Keratinocyte (primary cell): Measurements from ENCODE around the gene TLL2. TPM values are rescaled to one million over a fixed set of nuclear protein-coding genes. Genes with fewer than 3 reads are reported as not detected.

ENCODE experiments used
- DNase-seq: peaks from one replicate; pipeline ENCODE4 v3.0.0-alpha.2; 2011; ENCODE audit warnings: low read depth, missing footprints, low spot score
- FAIRE-seq: peaks from 2 replicates; lab custom pipeline; 2011; peaks lifted over from hg19 to GRCh38; lab: Jason Lieb, UNC
- H2AFZ ChIP-seq: 2 replicates; pipeline ENCODE4 v1.6.0; 2012; ENCODE audit warnings: low read length, control low read depth, inconsistent platforms; ENCODE audit not compliant: control insufficient read depth
- H3K27ac ChIP-seq: 2 replicates; pipeline ENCODE4 v1.5.1; 2011; ENCODE audit warnings: low read length; ENCODE audit not compliant: control insufficient read depth, insufficient read depth
- H3K27me3 ChIP-seq: 3 replicates; pipeline ENCODE4 v1.6.0; 2011; ENCODE audit warnings: low read length; ENCODE audit not compliant: control insufficient read depth, insufficient read depth; ENCODE audit errors: extremely low read depth
- H3K36me3 ChIP-seq, 2 experiments: 2 replicates in 1 of 2; 3 replicates in 1 of 2; pipeline ENCODE4 v1.5.1; 2011; ENCODE audit warnings: low read length in 2 of 2, mild to moderate bottlenecking in 1 of 2; ENCODE audit not compliant: control insufficient read depth in 2 of 2, insufficient read depth in 2 of 2; ENCODE audit errors: extremely low read depth in 1 of 2
- H3K4me1 ChIP-seq: 3 replicates; pipeline ENCODE4 v1.5.1; 2011; ENCODE audit warnings: low read length; ENCODE audit not compliant: control insufficient read depth, insufficient read depth; ENCODE audit errors: extremely low read depth
- H3K4me2 ChIP-seq: 3 replicates; pipeline ENCODE4 v1.6.0; 2011; ENCODE audit warnings: low read depth, low read length; ENCODE audit not compliant: control insufficient read depth, insufficient read depth; ENCODE audit errors: extremely low read depth
- H3K4me3 ChIP-seq, 3 experiments: fragments of 200-600 bp in 1 of 3; sonication (generic) in 1 of 3; 2 replicates in 2 of 3; 3 replicates in 1 of 3; pipeline ENCODE4 v1.5.1; 2011 to 2016; ENCODE audit warnings: low read length in 3 of 3, mild to moderate bottlenecking in 3 of 3, control low read depth in 2 of 3, inconsistent platforms in 1 of 3, low read depth in 1 of 3, mixed read lengths in 1 of 3, mixed run types in 1 of 3, moderate library complexity in 1 of 3; ENCODE audit not compliant: control insufficient read depth in 2 of 3, insufficient read depth in 2 of 3; ENCODE audit errors: extremely low read depth in 1 of 3
- H3K79me2 ChIP-seq: 2 replicates; pipeline ENCODE4 v1.6.0; 2012; ENCODE audit warnings: low read length; ENCODE audit not compliant: control insufficient read depth, insufficient read depth
- H3K9ac ChIP-seq: 3 replicates; pipeline ENCODE4 v1.6.0; 2011; ENCODE audit warnings: low read length; ENCODE audit not compliant: control insufficient read depth, insufficient read depth; ENCODE audit errors: extremely low read depth
- H3K9me1 ChIP-seq: 3 replicates; pipeline ENCODE4 v1.6.0; 2011; ENCODE audit warnings: low read length; ENCODE audit not compliant: control insufficient read depth, insufficient read depth; ENCODE audit errors: extremely low read depth
- H3K9me3 ChIP-seq: 2 replicates; pipeline ENCODE4 v1.5.1; 2012; ENCODE audit warnings: low read depth, low read length; ENCODE audit not compliant: control insufficient read depth
- H4K20me1 ChIP-seq: 3 replicates; pipeline ENCODE4 v1.6.0; 2011; ENCODE audit warnings: low read length; ENCODE audit not compliant: control insufficient read depth, insufficient read depth; ENCODE audit errors: extremely low read depth
- EZH2 ChIP-seq: IDR thresholded peaks from one replicate; pipeline ENCODE4 v1.6.1; 2012; ENCODE audit warnings: inconsistent platforms, mild to moderate bottlenecking, low read length, moderate library complexity
- dilution Hi-C: fragments of 300-500 bp; cut with MboI; formaldehyde crosslinking; loops from one replicate; pipeline ENCODE4 v1.7.0; 2020; ENCODE audit warnings: low sequenced_read_pairs; ENCODE audit not compliant: extremely low pct_ligation_motif_present
- polyA plus RNA-seq, 5 experiments: library from polyadenylated mRNA; depleted of rRNA in 3 of 5; stranded (reverse) in 3 of 5; stranded (forward) in 1 of 5; unstranded in 1 of 5; fragments of >200 nt; gene quantifications; 1 replicate in 1 of 5; 2 replicates in 3 of 5; 3 replicates in 1 of 5; pipeline versions ENCODE4 v1.2.1 to v1.2.3, GENCODE V29; 2011 to 2012; ENCODE audit warnings: missing spikeins in 2 of 5, low read depth in 1 of 5, low replicate concordance in 1 of 5
- TF ChIP-seq, protein P1 (sequence below), 3 experiments: IDR thresholded peaks in 1 of 3; conservative IDR thresholded peaks in 1 of 3; optimal IDR thresholded peaks in 1 of 3; 2 replicates in 2 of 3; 3 replicates in 1 of 3; pipeline versions ENCODE3 to v1.5.1; 2011; ENCODE audit warnings: low read length in 3 of 3, mild to moderate bottlenecking in 3 of 3, moderate library complexity in 2 of 3, control low read depth in 1 of 3, inconsistent platforms in 1 of 3; ENCODE audit not compliant: insufficient read depth in 2 of 3; ENCODE audit errors: extremely low read depth in 1 of 3

The TLL2 gene
- polyA plus RNA-seq, 1 donor (not counting 4 experiments of a cell fraction or from before 2014, with no cell fraction given), result 0.83 TPM

DNA sequence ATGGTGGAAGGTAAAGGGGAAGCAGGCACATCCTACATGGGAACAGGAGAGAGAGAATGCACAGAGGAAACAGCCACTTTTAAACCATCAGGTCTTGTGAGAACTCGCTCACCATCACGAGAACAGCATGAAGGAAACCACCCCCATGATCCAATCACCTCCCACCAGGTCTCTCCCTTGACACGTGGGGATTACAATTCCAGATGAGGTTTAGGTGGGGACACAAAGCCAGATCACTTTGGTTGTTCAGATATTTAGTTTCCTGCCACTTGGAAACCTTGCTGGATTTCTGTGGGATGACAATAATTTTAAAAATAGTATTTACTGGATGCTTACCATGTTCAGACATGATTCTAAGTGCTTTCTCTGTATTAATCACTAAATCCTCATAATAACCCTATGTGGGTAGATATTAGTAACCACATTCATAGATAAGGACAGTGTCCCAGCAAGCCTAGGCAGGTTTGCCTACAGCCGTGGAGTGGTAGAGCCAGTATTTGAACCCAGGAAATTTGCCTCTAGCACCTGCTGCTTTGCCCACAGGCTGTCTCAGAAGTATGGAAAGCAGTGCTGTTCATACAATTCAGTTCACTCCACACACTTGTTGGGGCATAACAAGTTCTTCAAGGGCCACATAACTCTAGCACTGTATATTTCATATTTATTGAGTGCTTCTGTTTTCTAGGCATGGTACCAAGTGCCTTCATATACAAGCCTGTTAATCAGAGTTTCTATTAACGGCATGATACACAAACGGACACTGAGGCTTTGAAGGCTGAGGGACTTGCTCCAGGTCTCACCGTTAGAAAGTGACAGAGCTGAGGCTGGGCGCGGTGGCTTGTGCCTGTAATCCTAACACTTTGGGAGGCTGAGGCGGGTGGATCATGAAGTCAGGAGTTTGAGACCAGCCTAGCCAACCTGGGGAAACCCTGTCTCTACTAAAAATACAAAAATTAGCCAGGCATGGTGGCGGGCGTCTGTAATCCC, 8.3 kb downstream of the TLL2 start:
- TF ChIP-seq, protein P1, sequence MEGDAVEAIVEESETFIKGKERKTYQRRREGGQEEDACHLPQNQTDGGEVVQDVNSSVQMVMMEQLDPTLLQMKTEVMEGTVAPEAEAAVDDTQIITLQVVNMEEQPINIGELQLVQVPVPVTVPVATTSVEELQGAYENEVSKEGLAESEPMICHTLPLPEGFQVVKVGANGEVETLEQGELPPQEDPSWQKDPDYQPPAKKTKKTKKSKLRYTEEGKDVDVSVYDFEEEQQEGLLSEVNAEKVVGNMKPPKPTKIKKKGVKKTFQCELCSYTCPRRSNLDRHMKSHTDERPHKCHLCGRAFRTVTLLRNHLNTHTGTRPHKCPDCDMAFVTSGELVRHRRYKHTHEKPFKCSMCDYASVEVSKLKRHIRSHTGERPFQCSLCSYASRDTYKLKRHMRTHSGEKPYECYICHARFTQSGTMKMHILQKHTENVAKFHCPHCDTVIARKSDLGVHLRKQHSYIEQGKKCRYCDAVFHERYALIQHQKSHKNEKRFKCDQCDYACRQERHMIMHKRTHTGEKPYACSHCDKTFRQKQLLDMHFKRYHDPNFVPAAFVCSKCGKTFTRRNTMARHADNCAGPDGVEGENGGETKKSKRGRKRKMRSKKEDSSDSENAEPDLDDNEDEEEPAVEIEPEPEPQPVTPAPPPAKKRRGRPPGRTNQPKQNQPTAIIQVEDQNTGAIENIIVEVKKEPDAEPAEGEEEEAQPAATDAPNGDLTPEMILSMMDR (optimal IDR thresholded peaks at IDR 0.05 in 1 of 3, IDR thresholded peaks at IDR 0.05 in 1 of 3, conservative IDR thresholded peaks at IDR 0.05 in 1 of 3; ENCODE audit: extremely low read depth in 1 of 3, insufficient read depth in 2 of 3, low read length in 3 of 3), result no peak
- no peak for TF ChIP-seq EZH2
- dilution Hi-C loops, result no loop called here
- peak overlapping the region; percentile 12 for H2AFZ ChIP-seq
- no peak overlapping the region for H3K4me3 ChIP-seq
- no peaks in the 10 kb centered on the region for H3K9me1 ChIP-seq
- peak overlapping the region; percentile 65 for H3K4me2 ChIP-seq
- H3K27ac ChIP-seq, result peak overlapping the region; percentile 81
- peak overlapping the region; percentile 19 for H3K9ac ChIP-seq
- H3K36me3 ChIP-seq, result no peaks in the 10 kb centered on the region
- peak; percentile 89 for DNase-seq
- H3K4me1 ChIP-seq, result peaks cover 36% of the 10 kb centered on the region
- H3K9me3 ChIP-seq, result no peaks in the 10 kb centered on the region
- H4K20me1 ChIP-seq, result no peaks in the 10 kb centered on the region
- FAIRE-seq, result peak; percentile 97
- H3K79me2 ChIP-seq, result no peaks in the 10 kb centered on the region
- no peaks in the 10 kb centered on the region for H3K27me3 ChIP-seq

DNA sequence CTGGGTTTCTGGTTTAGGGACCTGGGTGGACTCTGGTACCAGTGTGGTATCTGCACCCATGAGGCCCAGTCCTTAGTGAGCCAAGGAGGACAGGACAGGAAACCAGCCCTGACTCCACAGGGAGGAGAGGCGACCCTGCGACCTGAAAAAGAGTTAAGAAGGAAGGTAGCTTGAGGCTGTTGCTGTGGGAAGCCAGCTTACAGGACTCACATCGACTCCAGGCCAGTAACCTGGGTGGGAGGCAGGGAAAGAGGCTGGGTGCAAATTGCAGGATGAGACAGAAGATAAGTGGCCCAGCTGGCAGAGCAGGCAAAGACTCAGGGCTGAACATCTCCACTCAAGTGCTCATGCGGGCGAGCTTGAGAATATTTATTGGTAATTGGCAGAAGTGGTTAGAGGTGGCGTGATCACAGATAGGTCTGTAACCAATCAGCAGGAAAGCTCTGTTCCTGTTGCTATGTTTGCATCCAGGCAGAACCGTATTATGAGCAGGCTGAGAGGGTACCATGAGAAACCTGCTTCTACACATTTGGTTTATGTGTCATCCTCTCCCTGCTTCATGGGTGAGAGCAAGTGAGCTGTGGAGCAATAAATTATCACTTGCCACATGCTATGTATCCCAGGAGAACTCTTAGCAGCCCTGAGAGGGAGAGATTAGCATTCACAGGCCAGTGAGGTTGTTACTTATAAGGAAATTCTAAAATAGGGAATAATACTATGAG, 11.0 kb downstream of the TLL2 start:
- no peak for FAIRE-seq
- peak overlapping the region; percentile 23 for H3K27ac ChIP-seq
- dilution Hi-C loops, result no loop called here
- no peaks in the 10 kb centered on the region for H3K9me1 ChIP-seq
- no peak for DNase-seq
- peak overlapping the region; percentile 54 for H3K4me2 ChIP-seq
- H3K4me1 ChIP-seq, result peaks cover 28% of the 10 kb centered on the region
- no peaks in the 10 kb centered on the region for H4K20me1 ChIP-seq
- H3K9ac ChIP-seq, result peak overlapping the region; percentile 13
- TF ChIP-seq, protein P1 (optimal IDR thresholded peaks at IDR 0.05 in 1 of 3, IDR thresholded peaks at IDR 0.05 in 1 of 3, conservative IDR thresholded peaks at IDR 0.05 in 1 of 3; ENCODE audit: extremely low read depth in 1 of 3, insufficient read depth in 2 of 3, low read length in 3 of 3), result no peak
- no peak for TF ChIP-seq EZH2
- H3K79me2 ChIP-seq, result no peaks in the 10 kb centered on the region
- H2AFZ ChIP-seq, result no peak overlapping the region
- H3K27me3 ChIP-seq, result no peaks in the 10 kb centered on the region
- peak overlapping the region in 1 of 3 experiments; percentile 7 for H3K4me3 ChIP-seq
- H3K9me3 ChIP-seq, result no peaks in the 10 kb centered on the region
- H3K36me3 ChIP-seq, result no peaks in the 10 kb centered on the region
